Measurements from ENCODE around the gene DACH1. TPM values are rescaled to one million over a fixed set of nuclear protein-coding genes. Genes with fewer than 3 reads are reported as not detected.

The DACH1 gene
- total RNA-seq, 1 experiment from 2014 or later, result not detected

DNA sequence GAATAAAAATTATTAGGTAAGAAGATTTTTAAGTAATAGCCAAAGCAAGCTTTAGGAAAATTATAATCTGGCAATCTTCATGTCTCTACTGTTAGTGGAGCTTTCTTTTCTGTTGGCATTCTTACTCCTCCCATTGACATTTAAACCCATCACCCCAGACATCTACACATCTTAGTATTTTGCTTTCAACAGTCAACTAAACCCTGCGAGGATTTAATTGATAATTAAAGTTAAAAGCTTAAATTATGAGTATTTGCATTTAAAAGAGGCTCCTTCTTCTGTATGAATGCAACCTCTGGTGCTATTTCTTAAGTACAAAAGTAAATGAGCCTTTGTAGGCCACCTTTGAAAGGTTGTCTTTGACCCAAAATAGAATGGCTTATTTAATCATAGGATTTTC is 148.1 kb downstream of the DACH1 start:
- intact Hi-C loops (cut with micrococcal nuclease), result no loop called here
- no peak for DNase-seq (ENCODE audit: low read depth, low spot score)
- Histone ChIP-seq H3K27me3 (ENCODE audit: insufficient read depth, low read length) (no peaks in the 10 kb centered on the region), H3K9me3 (ENCODE audit: control insufficient read depth in 1 of 2, insufficient read depth in 1 of 2, low read depth in 1 of 2, low read length in 2 of 2) (no peaks in the 10 kb centered on the region), H2AFZ (ENCODE audit: low read depth, low read length, poor library complexity, severe bottlenecking) (no peak overlapping the region), H4K20me1 (ENCODE audit: insufficient read depth) (no peaks in the 10 kb centered on the region; the same call in 1 of the 2 replicates), H3K27ac (ENCODE audit: low read depth, low read length) (no peak overlapping the region), H3K9me2 (ENCODE audit: insufficient read depth) (no peaks in the 10 kb centered on the region), H3K4me1 (ENCODE audit: control insufficient read depth in 1 of 2, insufficient read depth in 2 of 2, low read length in 2 of 2) (no peaks in the 10 kb centered on the region), H3K4me2 (ENCODE audit: low read length) (no peak overlapping the region), H3K36me3 (ENCODE audit: control insufficient read depth in 1 of 2, insufficient read depth in 2 of 2, low read length in 2 of 2) (no peaks in the 10 kb centered on the region), H3K4me3 (replicated peaks in 1 of 2; ENCODE audit: low read depth in 1 of 2, low read length in 2 of 2) (no peak overlapping the region), H3K79me2 (ENCODE audit: insufficient read depth, low read length) (no peaks in the 10 kb centered on the region), H3K9ac (ENCODE audit: low read length) (no peak overlapping the region)
- ChIA-PET CTCF (no interaction called here), RAD21 (ENCODE audit: low non-redundant PET in 1 of 2, low total read pairs in 2 of 2, uncharacterized antibody in 2 of 2, unreplicated experiment in 2 of 2) (no interaction called here), POLR2A (no interaction called here)
- BruUV-seq (replicated peaks), result no TSS peak
- TF ChIP-seq POLR2AphosphoS5 (IDR thresholded peaks at IDR 0.05; ENCODE audit: low read depth, low read length) (no peak), ZFX (IDR thresholded peaks at IDR 0.05) (no peak), SRF (IDR thresholded peaks at IDR 0.05; ENCODE audit: low read depth) (no peak), EGR1 (IDR thresholded peaks at IDR 0.05; ENCODE audit: low read depth) (no peak), SP1 (IDR thresholded peaks at IDR 0.05; ENCODE audit: low read depth) (no peak), CEBPB (IDR thresholded peaks at IDR 0.05; ENCODE audit: low read depth) (no peak), EZH2 (IDR thresholded peaks at IDR 0.05) (no peak), JUND (IDR thresholded peaks at IDR 0.05) (no peak), POLR2A (IDR thresholded peaks at IDR 0.05; ENCODE audit: borderline replicate concordance, extremely low read depth, insufficient read depth, insufficient read length) (no peak), ZNF274 (IDR thresholded peaks at IDR 0.05; ENCODE audit: low read depth, low read length) (no peak), ELF1 (IDR thresholded peaks at IDR 0.05; ENCODE audit: borderline replicate concordance, low read depth) (no peak), RAD21 (IDR thresholded peaks at IDR 0.05; ENCODE audit: low read depth) (no peak), SIN3A (IDR thresholded peaks at IDR 0.05; ENCODE audit: low read depth) (no peak), EZH2phosphoT487 (IDR thresholded peaks at IDR 0.05; ENCODE audit: borderline replicate concordance) (no peak), TCF7L2 (IDR thresholded peaks at IDR 0.05; ENCODE audit: borderline replicate concordance, extremely low read depth, insufficient read depth, insufficient read length) (no peak), FOSL1 (IDR thresholded peaks at IDR 0.05; ENCODE audit: low read depth) (no peak)
- TF ChIP-seq, protein P1, sequence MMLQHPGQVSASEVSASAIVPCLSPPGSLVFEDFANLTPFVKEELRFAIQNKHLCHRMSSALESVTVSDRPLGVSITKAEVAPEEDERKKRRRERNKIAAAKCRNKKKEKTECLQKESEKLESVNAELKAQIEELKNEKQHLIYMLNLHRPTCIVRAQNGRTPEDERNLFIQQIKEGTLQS (IDR thresholded peaks at IDR 0.05), result no peak
- TF ChIP-seq, protein P2, sequence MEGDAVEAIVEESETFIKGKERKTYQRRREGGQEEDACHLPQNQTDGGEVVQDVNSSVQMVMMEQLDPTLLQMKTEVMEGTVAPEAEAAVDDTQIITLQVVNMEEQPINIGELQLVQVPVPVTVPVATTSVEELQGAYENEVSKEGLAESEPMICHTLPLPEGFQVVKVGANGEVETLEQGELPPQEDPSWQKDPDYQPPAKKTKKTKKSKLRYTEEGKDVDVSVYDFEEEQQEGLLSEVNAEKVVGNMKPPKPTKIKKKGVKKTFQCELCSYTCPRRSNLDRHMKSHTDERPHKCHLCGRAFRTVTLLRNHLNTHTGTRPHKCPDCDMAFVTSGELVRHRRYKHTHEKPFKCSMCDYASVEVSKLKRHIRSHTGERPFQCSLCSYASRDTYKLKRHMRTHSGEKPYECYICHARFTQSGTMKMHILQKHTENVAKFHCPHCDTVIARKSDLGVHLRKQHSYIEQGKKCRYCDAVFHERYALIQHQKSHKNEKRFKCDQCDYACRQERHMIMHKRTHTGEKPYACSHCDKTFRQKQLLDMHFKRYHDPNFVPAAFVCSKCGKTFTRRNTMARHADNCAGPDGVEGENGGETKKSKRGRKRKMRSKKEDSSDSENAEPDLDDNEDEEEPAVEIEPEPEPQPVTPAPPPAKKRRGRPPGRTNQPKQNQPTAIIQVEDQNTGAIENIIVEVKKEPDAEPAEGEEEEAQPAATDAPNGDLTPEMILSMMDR (IDR thresholded peaks at IDR 0.05 in 2 of 3, conservative IDR thresholded peaks at IDR 0.05 in 1 of 3; ENCODE audit: borderline replicate concordance in 1 of 3, insufficient read depth in 1 of 3, low read depth in 2 of 3, low read length in 2 of 3), result no peak
- TF ChIP-seq, protein P3, sequence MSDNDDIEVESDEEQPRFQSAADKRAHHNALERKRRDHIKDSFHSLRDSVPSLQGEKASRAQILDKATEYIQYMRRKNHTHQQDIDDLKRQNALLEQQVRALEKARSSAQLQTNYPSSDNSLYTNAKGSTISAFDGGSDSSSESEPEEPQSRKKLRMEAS (IDR thresholded peaks at IDR 0.05), result no peak
- ATAC-seq, result no peak

All from HCT116 (cell line).